ENCODE results near the gene AMPH. TPM values are rescaled to one million over a fixed set of nuclear protein-coding genes. Genes with fewer than 3 reads are reported as not detected.

Gene AMPH
- total and polyA plus RNA-seq, 9 of the 15 experiments (the other 6 are each of a cell fraction or from before 2014, with no cell fraction given) = 0.03 to 0.35 TPM; not detected in 7

DNA sequence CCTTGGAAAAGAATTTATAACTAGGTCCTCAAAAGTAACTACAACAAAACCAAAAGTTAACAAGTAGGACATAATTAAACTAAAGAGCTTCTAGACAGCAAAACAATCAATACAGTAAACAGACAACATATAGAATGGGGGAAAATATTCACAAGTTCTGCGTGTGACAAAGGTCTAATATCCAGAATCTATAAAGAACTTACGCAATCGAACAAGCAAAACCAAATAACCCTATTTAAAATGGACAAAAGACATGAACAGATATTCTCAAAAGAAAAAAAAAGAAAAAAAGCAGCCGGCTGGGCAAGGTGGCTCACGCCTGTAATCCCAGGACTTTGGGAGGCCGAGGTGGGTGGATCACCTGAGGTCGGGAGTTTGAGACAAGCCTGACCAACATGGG is 33.8 kb upstream of the AMPH start:
- TF ChIP-seq CEBPG (CRISPR knock-in tag; IDR thresholded peaks at IDR 0.05) (no peak), CEBPG (tag; conservative IDR thresholded peaks at IDR 0.05 in 1 of 2, IDR thresholded peaks at IDR 0.05 in 1 of 2) (peak in 1 of 2 experiments; percentile 46; a peak in 1 of 4 replicates), EP400 (IDR thresholded peaks at IDR 0.05) (no peak)
- Histone ChIP-seq H3K79me2 (ENCODE audit: control insufficient read depth, insufficient read depth, low read length) (no peaks in the 10 kb centered on the region), H3K27me3 (ENCODE audit: control insufficient read depth in 2 of 2, insufficient read depth in 2 of 2, low read length in 2 of 2) (0 out of 5 replicates have a peak, but pooled peaks cover 0 to under 1% of the 10 kb centered on the region in 2 experiments), H3K9me1 (ENCODE audit: control insufficient read depth, insufficient read depth, low read length) (no peaks in the 10 kb centered on the region), H3K4me1 (replicated peaks in 1 of 2; ENCODE audit: control insufficient read depth in 2 of 2, insufficient read depth in 2 of 2, low read length in 2 of 2) (no peaks in the 10 kb centered on the region), H3K9ac (ENCODE audit: insufficient read depth in 1 of 2, low read depth in 2 of 2, low read length in 2 of 2) (no peak overlapping the region), H3K36me3 (ENCODE audit: control insufficient read depth, insufficient read depth, low read length) (no peaks in the 10 kb centered on the region), H3K9me3 (replicated peaks; ENCODE audit: control insufficient read depth, insufficient read depth, low read depth, low read length) (no peaks in the 10 kb centered on the region), H4K20me1 (replicated peaks; ENCODE audit: control insufficient read depth, insufficient read depth, low read length) (no peaks in the 10 kb centered on the region), H2AFZ (ENCODE audit: low read depth, low read length) (no peak overlapping the region), H3K4me3 (no peak overlapping the region), H3K27ac (ENCODE audit: extremely low read depth, low read depth, low read length) (no peak overlapping the region), H3K4me2 (ENCODE audit: insufficient read depth, low read length) (no peak overlapping the region)
- no peak for ATAC-seq
- ChIA-PET POLR2A (no interaction called here), CTCF (ENCODE audit: low intra/inter-chr PET ratio) (no interaction called here)
- no peak for FAIRE-seq
- DNase-seq (ENCODE audit: extremely low read depth in 1 of 4, low spot score in 3 of 4) = no peak
- intact Hi-C loops (cut with micrococcal nuclease) = no loop called here
- in situ Hi-C loops (cut with MboI) = loop anchor here (5.0 kb wide), 1 partner anchor 268 kb away; no protein-coding TSS in a partner anchor
- no TSS peak for BruUV-seq (replicated peaks)
- 3% methylated on average over 6 of the region's 7 CpGs for WGBS (ENCODE audit: insufficient coverage, low coverage, missing lambda C conversion rate)

DNA sequence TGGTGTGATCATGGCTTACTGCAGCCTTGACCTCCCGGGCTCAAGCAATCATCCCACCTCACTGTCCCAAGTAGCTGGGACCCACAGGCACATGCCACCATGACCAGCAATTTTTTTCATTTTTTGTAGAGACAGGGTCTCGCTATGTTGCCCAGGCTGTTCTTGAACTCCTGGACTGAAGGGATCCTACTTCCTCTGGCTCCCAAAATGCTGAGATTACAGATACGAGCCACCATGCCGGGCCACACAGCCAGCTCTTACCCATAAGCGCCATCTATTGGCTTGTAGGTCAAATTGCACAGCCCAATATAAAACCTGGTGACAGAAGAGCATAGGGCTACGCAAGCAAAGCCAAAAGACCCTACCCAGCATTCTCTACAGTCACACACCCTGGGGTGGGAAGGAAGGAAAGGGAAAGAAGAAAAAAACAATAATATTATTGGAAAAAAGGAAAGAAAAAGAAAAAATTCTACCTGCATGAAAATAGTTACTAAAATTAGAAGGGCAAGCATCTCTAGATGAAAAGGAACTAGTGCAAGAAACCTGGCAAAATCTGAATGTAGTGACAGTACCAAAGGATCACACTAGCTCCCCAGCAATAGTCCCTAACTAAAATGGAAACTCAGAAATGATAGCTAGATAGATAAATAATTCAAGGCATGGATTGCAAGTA is 29.4 kb upstream of the AMPH start:
- WGBS (ENCODE audit: insufficient coverage, low coverage, missing lambda C conversion rate) = 6% methylated on average over 6 of the region's 6 CpGs
- Histone ChIP-seq H4K20me1 (replicated peaks; ENCODE audit: control insufficient read depth, insufficient read depth, low read length) (no peaks in the 10 kb centered on the region), H3K4me1 (replicated peaks in 1 of 2; ENCODE audit: control insufficient read depth in 2 of 2, insufficient read depth in 2 of 2, low read length in 2 of 2) (no peaks in the 10 kb centered on the region; a peak in 1 of 5 replicates), H3K27ac (ENCODE audit: extremely low read depth, low read depth, low read length) (no peak overlapping the region), H3K79me2 (ENCODE audit: control insufficient read depth, insufficient read depth, low read length) (no peaks in the 10 kb centered on the region), H3K4me3 (no peak overlapping the region), H3K9me1 (ENCODE audit: control insufficient read depth, insufficient read depth, low read length) (no peaks in the 10 kb centered on the region), H2AFZ (ENCODE audit: low read depth, low read length) (no peak overlapping the region), H3K4me2 (ENCODE audit: insufficient read depth, low read length) (no peak overlapping the region), H3K36me3 (ENCODE audit: control insufficient read depth, insufficient read depth, low read length) (no peaks in the 10 kb centered on the region), H3K27me3 (ENCODE audit: control insufficient read depth in 2 of 2, insufficient read depth in 2 of 2, low read length in 2 of 2) (peaks cover 2 to 13% of the 10 kb centered on the region in 2 experiments; a peak in 2 of 5 replicates), H3K9ac (ENCODE audit: insufficient read depth in 1 of 2, low read depth in 2 of 2, low read length in 2 of 2) (no peak overlapping the region), H3K9me3 (replicated peaks; ENCODE audit: control insufficient read depth, insufficient read depth, low read depth, low read length) (no peaks in the 10 kb centered on the region)
- peak; percentile 63 for FAIRE-seq
- peak; percentile 19 to 50 (median 34) for DNase-seq (ENCODE audit: extremely low read depth in 1 of 4, low spot score in 3 of 4)
- BruUV-seq (replicated peaks) = no TSS peak
- in situ Hi-C loops (cut with MboI) = loop anchor here (5.0 kb wide), 1 partner anchor 263 kb away; no protein-coding TSS in a partner anchor
- intact Hi-C loops (cut with micrococcal nuclease) = loop anchor here (1.0 kb wide), 1 partner anchor 262 kb away; no protein-coding TSS in a partner anchor
- ChIA-PET CTCF (ENCODE audit: low intra/inter-chr PET ratio) (interaction anchor here (1.2 kb wide), 1 partner anchor 262 kb away, joined by 8 read pairs; no protein-coding TSS in a partner anchor), POLR2A (interaction anchor here (0.5 to 1.6 kb wide), 4 partner anchors 9 to 519 kb away, joined by 3 read pairs; no protein-coding TSS in a partner anchor)
- ATAC-seq = peak; percentile 90
- TF ChIP-seq KHSRP (IDR thresholded peaks at IDR 0.05) (no peak), HMG20B (CRISPR knock-in tag; IDR thresholded peaks at IDR 0.05) (no peak), NUFIP1 (IDR thresholded peaks at IDR 0.05; ENCODE audit: partially characterized antibody) (no peak), PTTG1 (tag; IDR thresholded peaks at IDR 0.05; ENCODE audit: low read depth) (no peak), ZNF316 (IDR thresholded peaks at IDR 0.05) (0 out of 2 replicates have a peak, but pooled peaks have one; percentile 26), MYNN (IDR thresholded peaks at IDR 0.05) (no peak), MYNN (CRISPR knock-in tag; IDR thresholded peaks at IDR 0.05) (no peak)

Data from K562 (cell line).